ENCODE measurements around the gene HAO1.

GRCh38 chr20:7943891-7944290 is 3.6 kb upstream of the HAO1 start:
- TF ChIP-seq CTCF (IDR thresholded peaks at IDR 0.05; ENCODE audit: insufficient read depth, low read depth, low read length) (no peak), EZH2 (IDR thresholded peaks at IDR 0.05; ENCODE audit: insufficient read depth, low read length) (no peak)
